ENCODE results near the gene SRA1.

Gene SRA1

DNA sequence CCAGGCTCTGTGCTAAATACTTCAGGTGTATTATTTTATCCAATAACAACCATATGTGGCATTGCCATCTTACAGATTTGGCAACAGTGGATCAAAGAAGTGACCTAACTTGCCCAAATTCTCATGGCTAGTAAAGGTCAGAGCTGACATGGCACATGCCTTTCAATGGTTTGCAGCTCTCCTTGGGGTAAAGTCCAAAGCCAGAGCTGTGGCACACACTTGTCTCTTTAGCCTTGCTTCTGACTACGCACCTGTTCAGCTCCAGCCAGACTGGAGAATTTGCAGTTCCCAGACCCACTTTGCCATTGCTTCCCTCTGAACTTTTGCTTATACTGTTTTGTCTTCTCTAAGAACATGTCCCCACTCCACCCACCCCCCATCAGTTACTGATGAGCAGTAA is 13.2 kb upstream of the SRA1 start:
- no peak for DNase-seq (ENCODE audit: low read depth in 3 of 3)

DNA sequence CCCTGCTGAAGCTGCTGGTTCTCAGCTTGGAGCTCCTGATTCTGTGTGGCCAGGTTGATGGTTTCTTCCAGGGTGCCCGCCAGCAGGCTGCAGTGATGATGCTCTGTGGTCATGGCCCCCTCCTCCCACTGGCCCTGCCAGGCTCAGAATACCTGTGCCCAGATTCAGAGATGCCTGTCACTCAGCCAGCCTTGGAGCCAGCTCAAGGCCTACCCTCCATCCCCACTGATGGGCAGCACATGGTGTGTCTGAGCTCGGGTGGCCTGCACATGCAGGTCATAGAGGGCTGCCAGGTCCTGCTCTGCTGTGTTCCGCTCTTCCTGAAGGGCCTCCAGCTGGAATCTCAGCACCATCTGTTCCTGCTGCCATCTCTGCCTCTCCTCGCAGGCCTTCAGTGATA is 12.8 kb upstream of the SRA1 start:
- no peak for DNase-seq (ENCODE audit: low read depth in 3 of 3)

DNA sequence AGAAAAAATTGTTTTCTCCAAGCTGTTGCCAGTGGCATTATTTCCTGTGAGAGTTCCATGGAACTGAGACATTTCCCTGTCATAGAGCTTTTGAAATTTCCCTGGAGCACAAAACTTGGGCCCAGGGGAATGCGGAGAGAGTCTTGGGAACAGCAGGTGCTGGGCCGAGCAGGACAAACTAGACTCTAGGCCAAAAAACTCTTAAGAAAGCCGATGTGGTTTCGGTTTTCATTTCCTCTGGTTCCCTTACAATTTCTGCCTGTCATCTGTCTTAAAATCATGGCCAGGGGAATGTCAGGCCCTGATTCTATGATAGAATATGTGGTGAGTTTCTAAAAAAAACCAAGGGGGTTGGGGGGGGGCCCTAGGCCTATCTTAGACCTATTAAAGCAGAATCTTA is 11.9 kb upstream of the SRA1 start:
- DNase-seq (ENCODE audit: low read depth in 3 of 3): no peak

DNA sequence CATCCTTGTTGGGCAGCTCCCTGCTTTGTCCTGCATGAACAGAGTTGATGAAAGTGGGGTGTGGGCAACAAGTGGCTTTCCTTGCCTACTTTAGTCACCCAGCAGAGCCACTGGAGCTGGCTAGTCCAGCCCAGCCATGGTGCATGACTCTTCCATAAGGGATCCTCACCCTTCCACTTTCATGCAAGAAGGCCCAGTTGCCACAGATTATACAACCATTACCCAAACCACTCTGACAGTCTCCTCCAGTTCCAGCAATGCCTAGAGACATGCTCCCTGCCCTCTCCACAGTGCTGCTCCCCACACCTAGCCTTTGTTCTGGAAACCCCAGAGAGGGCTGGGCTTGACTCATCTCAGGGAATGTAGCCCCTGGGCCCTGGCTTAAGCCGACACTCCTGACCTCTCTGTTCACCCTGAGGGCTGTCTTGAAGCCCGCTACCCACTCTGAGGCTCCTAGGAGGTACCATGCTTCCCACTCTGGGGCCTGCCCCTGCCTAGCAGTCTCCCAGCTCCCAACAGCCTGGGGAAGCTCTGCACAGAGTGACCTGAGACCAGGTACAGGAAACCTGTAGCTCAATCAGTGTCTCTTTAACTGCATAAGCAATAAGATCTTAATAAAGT is 11.3 kb upstream of the SRA1 start:
- DNase-seq (ENCODE audit: low read depth in 3 of 3): no peak

GRCh38 chr5:140567871-140568270 is 10.6 kb upstream of the SRA1 start:
- no peak for DNase-seq (ENCODE audit: low read depth in 3 of 3)

GRCh38 chr5:140567136-140567818 is 10.0 kb upstream of the SRA1 start:
- no peak for DNase-seq (ENCODE audit: low read depth in 3 of 3)

GRCh38 chr5:140566665-140567064 is 9.4 kb upstream of the SRA1 start:
- no peak for DNase-seq (ENCODE audit: low read depth in 3 of 3)

DNA sequence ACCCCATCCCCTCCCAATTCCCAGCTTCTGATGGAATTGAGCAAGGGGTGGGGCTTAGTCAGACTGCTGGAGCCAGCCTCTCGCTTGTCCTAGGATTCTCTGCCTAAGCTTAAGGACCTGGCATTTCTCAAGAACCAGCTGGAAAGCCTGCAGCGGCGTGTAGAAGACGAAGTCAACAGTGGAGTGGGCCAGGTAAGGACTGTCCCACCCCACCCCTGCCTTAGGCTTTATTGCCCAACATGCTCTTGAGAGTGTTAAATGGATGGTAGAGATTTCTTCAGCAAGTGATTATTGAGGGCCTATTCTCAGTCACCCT is 8.5 kb upstream of the SRA1 start:
- DNase-seq (ENCODE audit: low read depth in 3 of 3): no peak

- no peak for DNase-seq (ENCODE audit: low read depth in 3 of 3)
These were observed 7.9 kb upstream of the SRA1 start for GRCh38 chr5:140565024-140565779.

DNA sequence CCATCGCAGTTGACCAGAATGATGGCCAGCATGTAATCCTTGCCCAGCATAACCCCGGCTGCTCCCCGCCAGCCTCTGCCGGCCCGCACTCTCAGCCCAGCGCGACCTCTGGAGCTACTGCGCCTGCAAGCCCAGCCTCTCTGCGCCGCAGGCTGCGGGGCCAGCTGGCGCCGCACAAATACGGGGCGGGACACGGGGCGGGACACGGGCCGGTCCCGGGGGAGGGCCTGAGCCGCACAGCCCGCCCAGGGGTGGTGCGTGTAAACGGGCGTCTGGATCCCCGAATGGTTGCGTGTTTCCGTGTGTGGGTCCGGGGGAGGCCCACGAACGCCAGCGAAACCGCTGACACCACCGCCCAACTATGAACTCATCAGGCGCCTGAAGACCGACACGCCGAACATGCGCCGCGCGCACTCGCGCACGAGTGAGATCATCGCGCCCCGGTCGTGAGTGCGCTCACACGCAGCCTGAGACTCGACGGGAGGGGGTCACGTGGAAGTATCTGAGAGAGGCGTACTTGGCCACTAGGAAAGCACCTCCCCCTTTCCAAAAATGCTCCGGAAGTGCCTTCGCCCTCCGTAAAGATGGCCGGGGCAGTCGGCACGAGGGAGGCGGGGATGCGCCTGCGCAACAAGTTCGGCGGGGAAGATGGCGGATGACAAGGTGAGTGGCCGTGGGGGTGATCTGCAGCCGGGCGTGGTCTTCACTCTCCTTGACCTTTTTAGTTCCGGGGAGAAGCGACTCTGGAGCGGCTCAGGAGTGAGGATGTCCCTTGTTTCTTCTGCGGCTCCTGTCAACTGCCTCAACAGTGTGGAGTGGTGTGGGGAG is 7.1 kb upstream of the SRA1 start, which contains the start of the genes APBB3 and SLC35A4:
Gene APBB3 (minus strand): TSS at position 403 of the 828 bp plus-strand sequence. CDS start 353 bp downstream, at position 50.
Gene SLC35A4 (plus strand): TSS at position 633 of the 828 bp plus-strand sequence. CDS start 2,342 bp downstream, outside the sequence.
- DNase-seq (ENCODE audit: low read depth in 3 of 3): peak; percentile 89 to 95 (median 94)

GRCh38 chr5:140563596-140563995 is 6.3 kb upstream of the SRA1 start:
- DNase-seq (ENCODE audit: low read depth in 3 of 3): no peak

DNA sequence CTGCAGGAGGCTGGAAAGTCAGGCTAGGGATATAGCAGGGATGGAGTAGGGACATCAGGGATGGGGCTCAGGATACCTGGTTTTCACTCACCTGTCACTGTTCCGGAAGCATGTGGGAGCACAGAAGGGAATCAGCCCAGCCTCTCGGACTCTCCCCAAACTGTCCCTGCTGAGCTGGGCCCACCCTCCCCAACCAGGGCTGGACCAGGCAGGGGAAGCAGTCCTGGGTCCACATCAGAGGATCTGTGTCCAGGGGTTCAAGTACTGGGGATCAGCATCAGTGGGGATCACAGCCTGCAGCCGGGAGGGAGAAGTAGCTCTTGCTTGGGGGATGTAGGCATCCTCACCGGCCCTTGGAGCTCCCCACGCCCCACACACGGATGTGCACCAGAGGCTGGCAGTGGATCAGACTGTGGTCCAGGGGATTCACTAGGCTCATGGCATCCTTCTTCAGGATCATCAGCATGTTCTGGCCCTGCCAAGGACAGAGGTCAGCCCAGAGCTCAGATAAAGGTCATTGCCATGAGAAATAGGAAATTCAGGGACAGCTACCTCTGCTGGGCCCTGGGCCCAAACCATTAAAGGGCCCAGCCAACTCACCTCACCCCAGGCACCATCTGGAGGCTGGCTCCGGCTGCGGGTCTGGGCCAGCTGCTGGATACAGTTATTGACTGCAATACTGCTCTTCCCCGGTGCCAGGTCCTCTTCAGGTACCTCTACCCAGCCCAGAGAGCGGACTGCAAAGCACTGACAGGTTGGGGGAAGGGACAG is 4.7 kb upstream of the SRA1 start:
- DNase-seq (ENCODE audit: low read depth in 3 of 3): no peak

GRCh38 chr5:140560227-140560626 is 3.0 kb upstream of the SRA1 start:
- no peak for DNase-seq (ENCODE audit: low read depth in 3 of 3)

DNA sequence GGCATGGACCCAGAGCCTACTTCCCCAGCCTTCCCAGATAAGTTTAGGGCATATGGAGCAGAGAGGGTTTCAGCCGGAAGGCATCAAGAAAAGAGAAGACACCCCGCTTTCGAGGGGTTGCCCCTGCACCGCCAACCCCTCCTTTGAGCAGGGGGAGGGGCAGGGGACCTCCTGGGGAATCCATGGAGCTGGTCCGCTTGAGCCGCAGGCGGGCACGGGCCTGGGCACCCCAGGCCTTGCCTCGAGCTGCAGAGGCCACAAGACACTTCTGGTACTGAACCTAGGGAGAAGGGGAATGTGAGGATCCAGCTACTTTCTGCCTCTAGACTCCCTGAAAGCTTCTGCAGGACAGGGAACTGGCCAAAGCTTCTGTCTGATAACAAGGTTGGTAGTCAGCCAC is 1.3 kb upstream of the SRA1 start:
- no peak for DNase-seq (ENCODE audit: low read depth in 3 of 3)

DNA sequence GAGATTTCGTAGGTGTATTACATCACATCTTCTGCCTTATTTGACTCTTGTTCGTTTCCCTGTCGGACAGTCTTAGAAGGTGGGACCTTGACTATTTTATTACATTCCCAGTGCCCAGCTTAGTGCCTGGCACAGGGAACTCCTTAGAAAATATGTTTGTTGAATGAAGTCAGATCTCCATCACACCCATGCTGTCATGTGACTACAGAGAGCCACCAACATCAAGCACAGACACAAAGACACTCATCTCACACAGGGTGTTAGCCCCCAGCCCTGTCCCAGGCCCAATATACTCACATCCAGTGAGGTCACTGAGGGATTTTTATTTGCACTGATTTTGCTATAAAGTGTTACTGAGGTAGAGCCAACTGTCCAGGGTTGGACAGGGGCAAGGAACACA is 692 bp upstream of the SRA1 start:
- DNase-seq (ENCODE audit: low read depth in 3 of 3): no peak

GRCh38 chr5:140556438-140556837 is 835 bp downstream of the SRA1 start:
- no peak for DNase-seq (ENCODE audit: low read depth in 3 of 3)

GRCh38 chr5:140555747-140556312 is 1.4 kb downstream of the SRA1 start:
- no peak for DNase-seq (ENCODE audit: low read depth in 3 of 3)

DNA sequence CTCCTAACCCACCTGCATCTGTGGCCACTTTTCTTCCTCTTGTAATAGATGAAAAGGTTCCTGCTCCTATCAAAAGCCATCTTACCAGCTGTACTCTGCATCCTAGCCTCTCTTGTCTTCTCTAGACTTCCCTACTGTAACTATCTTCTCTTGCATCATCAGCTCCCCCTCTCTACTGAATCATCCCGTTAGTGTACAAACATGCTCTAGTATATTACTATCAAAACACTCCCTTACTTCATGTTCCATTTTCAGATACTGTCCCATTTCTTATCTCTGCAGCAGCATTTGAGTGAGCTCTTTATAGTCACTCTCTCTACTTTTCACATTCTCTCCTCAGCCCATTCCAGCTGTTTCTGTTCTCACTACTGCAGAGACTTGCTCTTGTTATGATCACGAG is 2.8 kb downstream of the SRA1 start:
- no peak for DNase-seq (ENCODE audit: low read depth in 3 of 3)

- no peak for DNase-seq (ENCODE audit: low read depth in 3 of 3)
These were observed 3.6 kb downstream of the SRA1 start for GRCh38 chr5:140553657-140554056.

GRCh38 chr5:140551872-140552271 is 5.4 kb downstream of the SRA1 start:
- no peak for DNase-seq (ENCODE audit: low read depth in 3 of 3)
